ENCODE measurements around the gene EIF2B4. TPM values are rescaled to one million over a fixed set of nuclear protein-coding genes. Genes with fewer than 3 reads are reported as not detected.
A peak's percentile ranks its signal among the peaks of the same experiment; 100 is the strongest.
"Not testable (repeated sequence)": the region's sequence is repeated elsewhere in the genome, so short reads cannot be mapped to it uniquely, and the experiment has no call there.

The EIF2B4 gene
- total RNA-seq, 1 donor from 2014 or later = 27.8 TPM

- DNase-seq (ENCODE audit: low read depth) = no peak
Measured at GRCh38 chr2:27336173-27336572, 34.0 kb downstream of the EIF2B4 start.

DNA sequence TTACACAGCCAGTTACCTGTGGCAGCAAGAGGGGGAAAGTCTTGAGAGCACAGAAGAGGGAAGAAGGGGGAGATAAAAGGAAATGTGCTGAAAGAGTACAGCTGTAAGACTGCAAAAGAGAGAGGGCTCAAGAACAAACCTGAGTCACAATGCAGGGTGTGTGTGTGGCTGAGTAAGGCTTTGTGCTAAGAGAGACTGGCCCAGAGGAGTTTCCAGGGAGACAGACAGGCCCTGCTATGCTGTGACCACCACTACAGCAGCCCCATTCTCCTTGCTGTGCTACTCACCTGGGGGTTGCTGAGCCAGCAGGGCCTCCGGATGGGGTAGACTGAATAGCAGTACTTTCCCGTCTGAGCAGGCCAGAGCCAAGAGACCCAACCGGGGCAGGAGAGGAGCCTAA, 34.8 kb downstream of the EIF2B4 start:
- no peak for DNase-seq (ENCODE audit: low read depth)

DNA sequence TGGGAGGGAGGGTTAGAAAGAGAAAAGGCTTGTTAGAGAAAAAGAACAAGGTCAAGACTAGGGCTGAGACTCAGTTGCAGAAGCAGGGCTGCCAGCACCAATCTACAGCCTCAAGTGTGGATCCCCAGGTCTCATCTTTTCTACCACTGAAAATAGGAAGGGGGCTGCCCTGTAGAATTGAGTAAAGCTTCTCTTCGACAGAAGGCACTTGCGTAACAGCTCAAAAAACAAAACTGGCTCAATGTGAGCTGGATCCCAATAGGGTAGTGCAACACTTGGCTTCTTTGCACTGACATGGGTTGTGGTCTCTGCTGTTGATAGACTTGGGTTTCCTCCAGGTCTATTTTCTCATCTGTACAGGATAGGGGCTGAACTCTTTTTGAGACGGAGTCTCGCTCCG, 45.4 kb downstream of the EIF2B4 start:
- no peak for DNase-seq (ENCODE audit: low read depth)

DNA sequence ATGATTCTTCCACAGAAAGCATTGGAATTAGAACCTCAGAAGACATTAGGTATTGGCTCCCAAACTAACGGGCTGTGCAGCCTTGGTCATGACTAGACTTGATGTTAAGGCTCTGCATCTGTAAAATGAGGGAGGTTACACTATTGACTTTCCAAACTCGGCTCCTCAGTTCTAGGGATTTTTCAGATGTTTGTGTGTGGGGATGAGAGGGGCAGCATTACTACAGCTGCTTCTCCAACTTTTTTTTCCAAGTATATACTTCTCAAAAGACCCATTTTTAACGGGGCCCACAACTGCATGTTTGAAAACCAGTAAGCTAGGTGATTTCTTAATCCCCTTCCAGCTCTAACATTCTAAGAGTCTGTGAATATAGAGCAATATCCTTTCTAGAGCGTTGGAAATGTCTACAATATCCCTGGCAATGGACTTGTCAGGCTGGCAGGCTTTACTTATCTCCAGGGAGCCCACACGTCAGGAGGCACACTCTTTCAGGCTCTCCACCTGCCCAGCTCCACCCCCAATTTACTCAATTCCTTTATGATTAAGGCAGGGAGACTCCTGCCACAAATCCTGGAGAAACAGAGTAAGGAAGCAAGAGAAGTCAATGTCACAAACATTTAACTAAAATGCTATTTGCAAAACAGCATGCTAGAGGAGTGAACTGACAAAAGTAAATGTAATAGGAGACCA, 46.4 kb downstream of the EIF2B4 start:
- peak; percentile 4 for DNase-seq (ENCODE audit: low read depth)

DNA sequence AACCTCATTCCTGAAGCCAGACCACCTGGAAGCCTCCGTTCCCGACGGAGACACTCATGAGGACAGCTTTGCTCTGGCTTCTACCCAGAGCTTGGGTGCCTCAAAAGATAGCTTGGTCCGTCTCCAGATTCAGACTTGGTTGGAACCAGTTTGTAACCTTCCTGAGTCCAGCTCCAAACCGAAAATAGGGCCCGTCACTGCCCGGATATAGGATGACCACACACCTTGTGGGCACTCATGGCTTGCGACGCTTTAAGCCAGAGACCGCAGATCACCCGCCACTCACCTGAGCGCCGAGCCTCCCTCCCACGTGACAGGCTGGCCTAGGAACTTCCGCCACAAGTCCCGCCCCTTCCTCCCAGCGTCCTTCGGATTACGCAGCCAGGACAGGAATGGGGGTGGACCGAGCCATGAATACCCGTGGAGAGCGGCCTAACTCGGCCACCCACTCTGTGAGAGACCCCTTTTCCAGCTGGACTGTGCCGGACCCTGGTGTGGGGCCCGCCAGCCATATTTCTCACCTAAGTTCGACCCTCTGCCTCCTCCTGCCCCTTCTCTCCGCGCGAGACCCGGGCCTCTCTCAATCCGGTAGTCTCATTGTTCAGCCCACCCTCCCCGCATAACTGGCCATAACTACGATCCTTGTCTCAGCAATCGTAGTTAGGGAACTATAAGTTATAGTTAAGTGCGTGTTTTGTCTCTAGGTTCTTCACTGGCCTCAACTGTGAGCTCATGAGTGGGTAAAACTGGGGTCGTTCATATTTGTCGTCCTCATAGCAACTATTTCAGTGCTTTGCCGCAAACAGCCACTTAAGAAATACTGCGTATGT, 47.2 kb downstream of the EIF2B4 start, which contains the start of gene MPV17:
MPV17 (minus strand) TSS at position 332 of the 830 bp plus-strand sequence. CDS start 580 bp downstream, outside the sequence.
- DNase-seq (ENCODE audit: low read depth) = peak; percentile 90

DNA sequence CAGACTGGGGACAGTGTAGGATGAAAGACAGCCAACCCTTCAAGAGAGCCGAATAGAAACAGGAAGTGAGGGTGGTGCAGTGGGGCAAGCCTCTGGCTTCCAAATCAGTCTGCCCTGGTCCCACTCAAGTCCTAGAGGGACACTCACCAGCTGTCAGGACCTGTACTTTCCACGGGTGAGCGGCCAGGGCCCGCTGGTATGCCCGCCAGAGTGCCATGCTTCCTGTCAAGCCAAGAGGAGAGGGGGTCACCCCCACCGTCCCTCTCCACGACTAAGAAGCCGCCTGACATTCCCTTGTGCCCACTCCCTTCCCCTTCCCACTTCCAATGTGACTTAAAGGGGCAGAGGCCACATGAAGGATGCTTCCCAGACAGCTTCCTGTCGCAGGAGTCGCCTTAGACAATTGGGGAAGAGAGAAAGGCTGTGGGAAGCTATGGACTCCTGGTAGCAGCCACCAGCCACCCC, 47.8 kb downstream of the EIF2B4 start:
- peak; percentile 16 for DNase-seq (ENCODE audit: low read depth)

DNA sequence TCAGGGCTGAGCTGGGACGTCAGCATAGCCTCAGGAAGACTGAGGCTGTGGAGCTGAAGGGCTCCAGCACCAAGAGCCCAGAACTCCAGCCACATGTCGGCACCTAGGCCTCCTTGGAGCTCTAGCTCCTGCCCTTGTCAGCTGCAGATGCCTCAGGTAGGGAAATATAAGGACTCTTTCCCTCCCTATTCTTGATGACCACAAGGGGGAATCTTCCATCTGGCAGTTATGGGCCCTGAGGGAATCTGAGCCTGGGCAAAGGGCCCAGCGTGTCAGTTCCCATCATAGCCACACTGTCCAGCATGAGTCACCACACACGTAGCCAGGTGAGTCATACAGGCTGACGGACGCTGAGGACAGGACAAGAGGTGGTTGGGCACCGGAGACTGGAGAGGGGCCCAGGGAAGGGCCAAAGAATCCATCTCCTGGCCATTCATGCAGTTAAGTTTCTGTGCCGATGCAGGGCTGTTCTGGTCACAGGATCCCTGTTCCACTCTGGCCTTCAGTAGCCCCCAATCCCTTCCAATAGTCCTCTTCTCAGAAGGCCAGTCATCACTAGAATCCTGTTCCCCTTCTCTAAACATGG, 49.1 kb downstream of the EIF2B4 start:
- DNase-seq (ENCODE audit: low read depth) = peak; percentile 99

- DNase-seq (ENCODE audit: low read depth) = not testable (repeated sequence)
Measured at GRCh38 chr2:27319839-27320238, 50.3 kb downstream of the EIF2B4 start.

DNA sequence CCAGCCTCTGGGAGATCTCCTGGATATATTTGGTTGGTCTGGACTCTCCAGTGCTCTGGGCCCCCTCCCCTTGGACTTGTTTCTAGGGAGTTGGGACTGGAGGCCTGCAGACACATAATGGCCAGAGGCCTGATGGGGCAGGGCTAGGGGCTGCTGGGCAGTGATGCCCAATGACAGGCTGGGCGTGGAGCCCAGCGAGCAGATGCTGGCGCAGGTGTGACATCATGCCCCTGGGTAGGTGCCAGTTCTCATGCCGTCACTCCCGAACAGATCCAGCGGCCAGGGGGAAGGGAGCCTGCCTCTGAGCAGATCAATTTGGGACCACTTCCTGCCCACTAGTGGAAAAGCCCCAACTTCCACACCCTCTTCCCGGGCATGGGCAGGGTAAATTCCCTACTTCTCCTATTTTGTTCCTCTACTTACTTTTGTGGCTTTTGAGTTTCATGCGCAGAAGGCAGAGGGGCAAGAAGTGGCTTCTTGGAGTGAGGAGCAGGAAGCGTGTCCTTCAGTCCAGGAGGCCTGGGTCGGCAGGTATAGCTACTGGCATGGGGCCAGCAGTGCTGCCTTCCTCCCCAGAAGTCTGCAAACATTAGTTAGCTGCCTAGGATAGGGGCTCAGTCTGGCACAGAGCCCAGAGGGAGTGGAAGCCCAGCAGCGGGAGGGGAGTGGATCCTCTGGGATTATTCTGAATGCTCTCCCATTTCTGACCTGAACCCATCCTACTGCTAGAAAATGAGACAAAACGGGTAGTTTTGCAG, 53.3 kb downstream of the EIF2B4 start:
- DNase-seq (ENCODE audit: low read depth) = no peak

GRCh38 chr2:27315122-27315521, 55.0 kb downstream of the EIF2B4 start:
- DNase-seq (ENCODE audit: low read depth) = no peak

DNA sequence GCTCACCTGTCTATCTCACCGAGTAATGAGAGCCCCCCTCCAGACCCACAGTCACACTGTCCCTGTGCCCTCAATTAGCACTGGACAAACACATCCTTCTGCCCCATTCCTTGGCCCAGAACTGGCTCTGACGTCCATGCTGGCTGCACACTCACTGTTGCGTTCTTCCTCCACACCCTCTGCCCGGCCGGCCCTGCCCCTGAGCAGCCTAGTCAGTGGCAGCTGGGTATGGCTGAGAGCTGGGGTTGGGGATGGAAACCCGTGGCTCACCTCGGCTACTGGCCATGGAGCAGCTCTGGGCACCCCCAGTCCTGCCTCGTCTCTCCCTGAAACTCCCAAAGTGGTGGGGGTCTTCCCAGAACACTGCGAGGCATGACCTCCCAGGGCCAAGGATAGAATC, 55.4 kb downstream of the EIF2B4 start:
- no peak for DNase-seq (ENCODE audit: low read depth)

Other genes with a start within 250 kb of the EIF2B4 start
- gene ABHD1, start 246.5 kb downstream of the EIF2B4 start, total RNA-seq = 0.10 TPM in 1 of 2 replicates, not detected in the other
- 37.5 and 53.0 TPM in 2 replicates for gene PREB, start 235.7 kb downstream of the EIF2B4 start, total RNA-seq
- not detected in 2 replicates for gene PRR30, start 230.9 kb downstream of the EIF2B4 start, total RNA-seq
- gene TCF23, start 221.3 kb downstream of the EIF2B4 start, total RNA-seq = not detected in 2 replicates
- 101 and 131 TPM in 2 replicates for gene ATRAID, start 158.3 kb downstream of the EIF2B4 start, total RNA-seq
- 29.3 and 36.8 TPM in 2 replicates for gene SLC5A6, start 158.1 kb downstream of the EIF2B4 start, total RNA-seq
- 23.4 and 53.5 TPM in 2 replicates for gene CAD, start 153.0 kb downstream of the EIF2B4 start, total RNA-seq
- gene SLC30A3, start 107.3 kb downstream of the EIF2B4 start, total RNA-seq = 0.10 TPM in 1 of 2 replicates, not detected in the other
- gene DNAJC5G, start 94.9 kb downstream of the EIF2B4 start, total RNA-seq = not detected in 2 replicates
- gene TRIM54, start 87.9 kb downstream of the EIF2B4 start, total RNA-seq = 0.17 TPM in 1 of 2 replicates, not detected in the other
- gene UCN, start 61.9 kb downstream of the EIF2B4 start, total RNA-seq = 0.70 TPM in 1 of 2 replicates, not detected in the other
- 30.0 and 42.6 TPM in 2 replicates for gene MPV17, start 47.2 kb downstream of the EIF2B4 start, total RNA-seq
- gene GTF3C2, start 13.6 kb downstream of the EIF2B4 start, total RNA-seq = 32.1 and 40.2 TPM in 2 replicates
- gene SNX17, start 278 bp upstream of the EIF2B4 start, total RNA-seq = 94.9 and 125 TPM in 2 replicates
- 9.2 and 11.3 TPM in 2 replicates for gene ZNF513, start 10.4 kb upstream of the EIF2B4 start, total RNA-seq
- 113 and 119 TPM in 2 replicates for gene PPM1G, start 39.3 kb upstream of the EIF2B4 start, total RNA-seq
- 117 and 126 TPM in 2 replicates for gene NRBP1, start 58.3 kb upstream of the EIF2B4 start, total RNA-seq
- gene KRTCAP3, start 72.0 kb upstream of the EIF2B4 start, total RNA-seq = 0.85 and 3.5 TPM in 2 replicates
- gene IFT172, start 119.4 kb upstream of the EIF2B4 start, total RNA-seq = 12.2 and 34.6 TPM in 2 replicates
- gene FNDC4, start 124.9 kb upstream of the EIF2B4 start, total RNA-seq = 25.6 and 30.4 TPM in 2 replicates
- gene GCKR, start 126.5 kb upstream of the EIF2B4 start, total RNA-seq = 1.4 and 1.6 TPM in 2 replicates
- gene ZNF512, start 212.7 kb upstream of the EIF2B4 start, total RNA-seq = 10.2 and 48.0 TPM in 2 replicates